Stimulated activated CD8-positive, alpha-beta memory T cell treated with anti-CD3 and anti-CD28 coated beads, Interleukin-7, amount 100 ng/mL, for 24 hours (primary cell): ENCODE results near the gene IL13.

Experiments
- DNase-seq: peaks from one replicate; pipeline ENCODE4 v3.0.0-alpha.2; 2020; ENCODE audit warnings: low read depth

The IL13 gene

DNA sequence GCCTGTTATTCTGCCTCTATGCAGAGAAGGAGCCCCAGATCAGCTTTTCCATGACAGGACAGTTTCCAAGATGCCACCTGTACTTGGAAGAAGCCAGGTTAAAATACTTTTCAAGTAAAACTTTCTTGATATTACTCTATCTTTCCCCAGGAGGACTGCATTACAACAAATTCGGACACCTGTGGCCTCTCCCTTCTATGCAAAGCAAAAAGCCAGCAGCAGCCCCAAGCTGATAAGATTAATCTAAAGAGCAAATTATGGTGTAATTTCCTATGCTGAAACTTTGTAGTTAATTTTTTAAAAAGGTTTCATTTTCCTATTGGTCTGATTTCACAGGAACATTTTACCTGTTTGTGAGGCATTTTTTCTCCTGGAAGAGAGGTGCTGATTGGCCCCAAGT, 15.5 kb downstream of the IL13 start:
- DNase-seq = no peak

DNA sequence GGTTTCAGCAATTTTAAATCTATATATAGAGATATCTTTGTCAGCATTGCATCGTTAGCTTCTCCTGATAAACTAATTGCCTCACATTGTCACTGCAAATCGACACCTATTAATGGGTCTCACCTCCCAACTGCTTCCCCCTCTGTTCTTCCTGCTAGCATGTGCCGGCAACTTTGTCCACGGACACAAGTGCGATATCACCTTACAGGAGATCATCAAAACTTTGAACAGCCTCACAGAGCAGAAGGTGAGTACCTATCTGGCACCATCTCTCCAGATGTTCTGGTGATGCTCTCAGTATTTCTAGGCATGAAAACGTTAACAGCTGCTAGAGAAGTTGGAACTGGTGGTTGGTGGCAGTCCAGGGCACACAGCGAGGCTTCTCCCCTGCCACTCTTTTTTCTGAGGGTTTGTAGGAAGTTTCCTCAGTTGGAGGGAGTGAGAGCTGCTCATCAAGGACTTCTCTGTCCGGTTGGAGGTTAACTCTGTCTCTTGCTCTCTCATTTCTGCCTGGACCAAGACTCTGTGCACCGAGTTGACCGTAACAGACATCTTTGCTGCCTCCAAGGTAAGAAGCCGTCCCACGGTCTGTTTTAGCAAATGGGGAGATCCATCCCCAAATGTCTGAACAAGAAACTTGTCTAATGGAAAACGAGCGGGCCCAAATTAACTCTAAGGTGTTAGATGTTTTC, 16.1 kb downstream of the IL13 start, which contains the start of gene IL4:
IL4 (plus strand) TSS at position 51 of the 692 bp plus-strand sequence; CDS start at position 113, 62 bp downstream.
- DNase-seq = no peak

- DNase-seq = no peak
Measured at GRCh38 chr5:132674671-132675506, 16.9 kb downstream of the IL13 start.

DNA sequence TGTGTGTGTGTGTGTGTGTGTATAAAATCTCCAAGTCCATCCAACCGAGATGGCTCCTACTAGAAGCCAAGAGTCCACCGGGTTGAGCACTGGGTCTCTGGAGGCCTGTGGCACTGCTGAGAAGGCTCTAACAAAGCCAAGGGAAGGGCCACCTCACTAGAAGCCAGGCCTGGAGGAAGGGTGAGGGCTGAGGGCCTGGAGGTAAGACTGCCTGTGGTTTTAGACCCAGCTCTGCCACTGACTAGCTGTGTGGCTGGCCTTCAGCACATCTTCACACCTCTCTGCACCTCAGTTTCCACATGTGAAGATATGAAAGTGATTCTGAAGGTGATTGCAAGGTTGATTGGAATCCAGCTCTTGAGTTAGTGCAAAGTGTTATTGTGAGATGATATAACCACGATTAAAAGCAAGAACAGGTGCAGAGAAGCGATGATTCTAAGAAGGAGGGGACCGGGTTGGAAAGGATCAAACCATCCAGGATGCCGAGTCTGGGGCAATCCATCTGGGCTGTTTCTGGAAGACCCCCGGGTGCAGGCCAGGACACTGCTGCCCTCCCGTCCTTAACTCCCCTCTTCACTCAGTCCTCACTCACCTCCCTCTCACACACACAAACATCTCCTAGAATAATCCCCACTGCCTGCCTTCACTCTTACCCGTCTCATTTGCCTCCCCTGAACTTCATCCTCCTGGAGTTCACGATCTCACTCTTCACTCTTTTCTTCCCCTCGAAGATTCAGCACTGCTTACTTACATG, 18.1 kb downstream of the IL13 start:
- no peak for DNase-seq

DNA sequence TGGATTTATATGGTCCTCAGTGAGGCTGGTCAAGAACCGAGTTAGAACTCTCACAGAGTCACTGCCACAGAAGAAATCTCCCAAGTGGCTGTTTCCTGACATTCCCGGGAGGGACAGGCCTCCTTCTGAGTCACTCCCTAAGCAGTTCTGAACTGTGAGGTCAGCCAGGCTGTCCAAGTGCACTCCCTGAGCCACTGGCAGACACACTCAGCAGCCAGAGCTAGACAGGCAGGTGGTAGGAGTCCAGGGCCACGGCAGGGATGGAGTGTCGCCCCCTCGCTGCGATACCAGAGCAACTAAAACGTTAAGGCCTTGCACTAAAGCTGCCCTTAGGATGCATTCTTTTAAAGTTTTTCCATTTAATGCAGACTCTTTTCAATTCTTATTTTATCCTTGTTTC, 19.2 kb downstream of the IL13 start:
- no peak for DNase-seq

DNA sequence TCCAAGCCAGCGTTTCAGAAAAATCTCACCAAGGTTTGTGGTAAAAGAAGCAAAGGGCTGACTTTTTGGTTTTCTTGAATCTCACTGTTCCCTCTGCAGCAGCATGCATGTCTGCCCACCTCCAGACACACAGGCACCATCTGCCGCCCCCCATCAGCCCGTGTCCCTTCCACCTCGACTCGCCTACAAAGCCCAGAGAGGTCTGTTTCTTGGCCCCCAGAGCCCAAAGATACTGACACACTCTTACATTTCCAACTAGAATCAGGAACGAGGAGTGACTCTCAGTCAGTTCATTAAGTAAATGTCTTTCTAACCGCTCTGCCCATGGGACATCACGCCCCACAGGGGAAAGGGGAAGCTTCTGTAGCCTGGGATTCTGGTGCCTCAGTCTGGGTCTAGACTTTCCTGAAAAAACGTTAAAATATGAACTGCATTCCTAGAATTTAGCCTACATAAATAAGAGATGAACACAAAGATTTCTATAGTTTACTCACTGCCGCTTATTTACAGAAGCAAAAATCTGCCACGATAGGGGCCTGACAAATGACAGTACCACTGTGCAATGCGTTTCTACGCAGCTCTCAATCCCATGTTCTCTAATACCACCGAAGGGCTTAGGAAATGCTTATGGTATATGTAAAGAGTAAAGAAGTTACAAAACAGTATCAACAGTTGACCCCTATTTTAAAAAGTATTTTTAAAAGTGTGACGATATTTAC, 19.9 kb downstream of the IL13 start:
- no peak for DNase-seq

DNA sequence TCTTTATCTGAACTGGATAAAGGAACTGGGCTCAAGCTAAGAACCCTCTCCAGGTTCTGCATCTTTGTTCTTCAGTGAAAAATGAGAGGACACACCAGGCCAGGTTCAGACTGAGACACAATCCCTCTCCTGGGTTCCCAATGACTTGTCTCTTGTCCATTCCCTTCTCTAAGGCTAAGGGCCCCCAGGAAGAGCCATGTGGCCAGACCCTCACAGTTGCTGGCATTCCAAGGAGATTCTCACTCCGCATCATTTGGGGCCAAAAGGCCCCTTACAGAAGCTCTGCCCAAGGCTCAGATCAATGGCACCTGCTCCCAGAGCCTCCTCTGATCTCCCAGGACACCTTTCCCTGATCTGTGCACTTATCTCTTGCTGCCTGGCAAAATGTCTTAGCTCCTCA, 20.8 kb downstream of the IL13 start:
- no peak for DNase-seq

DNA sequence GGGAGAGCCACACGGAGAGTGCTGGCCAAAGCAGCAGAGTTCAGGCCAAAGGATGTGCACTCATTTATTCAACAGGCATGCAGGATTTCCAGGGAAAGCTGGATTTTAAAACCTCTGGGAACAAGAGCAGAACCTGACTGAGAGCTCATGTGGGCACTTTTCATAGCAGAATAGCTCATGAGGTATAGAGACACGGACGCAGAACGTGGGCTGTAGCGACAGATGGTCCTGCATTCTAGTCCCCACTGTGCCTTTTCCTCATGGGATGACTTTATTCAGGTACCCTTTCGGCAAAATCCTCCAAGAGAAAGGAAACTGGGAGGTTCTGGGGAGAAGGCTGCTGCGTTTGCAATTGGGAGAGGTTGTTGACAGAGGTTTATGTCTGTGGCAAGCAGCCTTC, 21.2 kb downstream of the IL13 start:
- no peak for DNase-seq

- no peak for DNase-seq
Measured at GRCh38 chr5:132679717-132680380, 21.9 kb downstream of the IL13 start.

- DNase-seq = no peak
Measured at GRCh38 chr5:132680780-132681475, 23.0 kb downstream of the IL13 start.

- no peak for DNase-seq
Measured at GRCh38 chr5:132681476-132681831, 23.5 kb downstream of the IL13 start.

GRCh38 chr5:132681983-132682382, 24.0 kb downstream of the IL13 start:
- DNase-seq = no peak

DNA sequence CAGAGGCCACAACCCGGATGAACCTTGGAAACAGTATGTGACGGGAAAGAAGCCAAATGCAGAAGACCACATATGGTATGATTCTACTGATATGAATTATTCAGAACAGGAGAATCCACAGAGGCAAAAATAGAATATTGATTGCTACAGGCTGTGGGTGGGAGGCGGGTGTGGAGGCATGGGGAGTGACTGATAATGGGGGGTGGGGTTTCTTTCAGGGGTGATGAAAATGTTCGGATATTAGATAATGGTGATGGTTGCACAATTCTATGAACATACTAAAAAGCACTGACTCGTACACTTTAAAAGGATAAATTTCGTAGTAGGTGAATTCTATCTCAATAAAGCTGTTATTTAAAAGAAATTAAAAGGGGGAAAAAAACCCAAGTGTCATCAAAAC, 26.5 kb downstream of the IL13 start:
- DNase-seq = no peak

GRCh38 chr5:132684922-132685720, 27.1 kb downstream of the IL13 start:
- no peak for DNase-seq

DNA sequence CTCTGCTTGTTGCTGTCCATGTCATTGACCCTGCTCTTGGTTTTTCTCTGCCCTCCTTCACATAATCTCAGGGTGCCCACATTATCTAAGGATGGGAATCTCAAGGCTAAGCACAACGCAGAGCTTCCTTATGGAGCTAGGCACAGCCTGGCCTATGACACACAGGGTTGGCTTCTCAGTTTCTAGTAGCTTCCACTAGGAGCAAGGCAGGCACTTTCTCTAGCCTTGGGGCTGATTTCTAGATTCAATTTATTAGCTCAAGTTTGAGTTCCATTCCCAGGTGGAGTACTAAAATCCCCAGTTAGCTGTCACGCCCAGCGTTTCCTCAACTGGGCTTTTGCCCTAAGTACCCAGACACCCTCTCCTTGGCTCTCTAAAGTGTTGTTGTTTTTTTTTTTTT, 28.2 kb downstream of the IL13 start:
- DNase-seq = no peak

- no peak for DNase-seq
Measured at GRCh38 chr5:132687995-132688394, 30.0 kb downstream of the IL13 start.

DNA sequence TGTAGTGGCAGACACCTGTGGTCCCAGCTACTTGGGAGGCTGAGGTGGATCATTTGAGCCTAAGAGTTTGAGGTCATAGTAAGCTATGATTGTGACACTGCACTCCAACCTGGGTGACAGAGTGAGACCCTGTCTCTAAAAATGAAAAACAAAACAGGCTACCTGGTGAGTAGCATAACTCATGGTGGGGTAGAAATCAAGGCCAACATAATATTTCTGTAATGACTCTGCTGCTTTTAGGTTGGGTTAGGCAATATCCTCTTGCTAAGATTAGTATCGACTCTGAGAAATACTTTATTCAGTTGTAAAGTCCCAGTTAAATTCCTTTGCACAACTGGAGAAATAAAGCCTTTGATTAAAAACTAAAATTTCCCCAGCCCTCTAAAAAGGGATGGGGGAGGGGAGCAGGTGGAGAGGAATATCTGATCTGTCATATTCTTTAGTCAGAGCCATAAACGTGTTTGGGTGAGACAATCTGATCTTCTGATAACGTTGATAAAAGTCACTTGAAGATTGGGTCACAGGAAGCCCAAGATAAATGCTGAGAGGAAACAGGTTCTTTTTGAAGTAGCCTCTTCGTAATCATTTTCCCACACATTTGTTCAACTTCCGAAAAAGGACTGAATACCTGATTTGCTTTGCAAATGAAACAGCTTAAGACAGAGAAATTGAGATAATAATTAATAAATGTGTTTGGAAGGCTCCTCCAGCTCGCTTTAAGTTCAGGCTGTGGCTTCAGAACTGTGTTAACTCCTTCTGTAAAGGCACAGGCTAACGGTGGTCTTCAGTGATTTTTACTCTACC, 30.8 kb downstream of the IL13 start:
- no peak for DNase-seq

DNA sequence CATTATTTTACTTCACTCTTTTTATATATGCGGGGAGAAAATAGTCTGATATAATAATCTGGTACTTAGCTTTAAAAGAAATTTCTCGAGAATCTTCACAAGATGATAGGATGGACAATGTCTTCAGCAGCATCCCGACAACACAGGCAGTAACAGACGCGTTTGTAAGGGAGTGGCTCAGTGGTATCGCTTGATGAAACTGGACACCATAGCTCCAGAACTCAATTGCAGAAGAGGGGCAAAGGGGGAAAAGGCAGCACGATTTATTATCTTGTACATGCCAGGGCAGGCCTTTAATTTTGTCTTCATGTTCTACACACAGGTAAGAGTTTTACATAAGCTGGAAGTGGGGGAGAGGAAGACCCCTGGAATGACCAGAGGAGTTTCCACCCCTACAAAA, 31.5 kb downstream of the IL13 start:
- no peak for DNase-seq

- DNase-seq = no peak
Measured at GRCh38 chr5:132690156-132690555, 32.2 kb downstream of the IL13 start.
